Measurements from ENCODE around the gene NT5DC3.
"Not testable (repeated sequence)": the region's sequence is repeated elsewhere in the genome, so short reads cannot be mapped to it uniquely, and the experiment has no call there.

NT5DC3 gene

DNA sequence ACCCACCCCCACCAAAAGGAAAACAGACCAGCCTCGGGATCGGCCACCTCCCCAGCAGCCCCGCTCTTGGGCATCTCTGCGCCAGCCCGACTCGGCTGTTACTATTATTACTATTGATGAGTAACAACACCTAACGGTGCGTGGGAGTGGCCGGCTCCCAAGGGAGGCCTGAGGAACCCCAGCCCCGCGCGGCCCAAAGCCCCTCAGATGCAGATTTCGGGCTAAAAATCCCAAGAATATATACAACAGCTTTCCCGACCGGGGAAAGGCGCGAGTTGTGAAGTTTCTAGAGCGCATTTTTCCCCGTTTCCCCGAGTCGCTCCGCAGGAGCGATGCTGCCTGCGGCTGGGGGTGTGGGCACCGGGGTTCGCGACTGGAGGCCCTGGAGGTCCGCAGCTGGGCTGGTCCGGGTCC, 565 bp downstream of the NT5DC3 start:
- peak overlapping the region; percentile 93 for H3K4me3 ChIP-seq (ENCODE audit: low read depth, low read length)
- TF ChIP-seq CTCF (IDR thresholded peaks at IDR 0.05; ENCODE audit: low read depth, low read length): no peak
- in situ Hi-C loops (cut with HindIII; ENCODE audit: low sequenced_read_pairs): no loop called here
- peak; percentile 31 for DNase-seq (ENCODE audit: low read depth, low spot score)

DNA sequence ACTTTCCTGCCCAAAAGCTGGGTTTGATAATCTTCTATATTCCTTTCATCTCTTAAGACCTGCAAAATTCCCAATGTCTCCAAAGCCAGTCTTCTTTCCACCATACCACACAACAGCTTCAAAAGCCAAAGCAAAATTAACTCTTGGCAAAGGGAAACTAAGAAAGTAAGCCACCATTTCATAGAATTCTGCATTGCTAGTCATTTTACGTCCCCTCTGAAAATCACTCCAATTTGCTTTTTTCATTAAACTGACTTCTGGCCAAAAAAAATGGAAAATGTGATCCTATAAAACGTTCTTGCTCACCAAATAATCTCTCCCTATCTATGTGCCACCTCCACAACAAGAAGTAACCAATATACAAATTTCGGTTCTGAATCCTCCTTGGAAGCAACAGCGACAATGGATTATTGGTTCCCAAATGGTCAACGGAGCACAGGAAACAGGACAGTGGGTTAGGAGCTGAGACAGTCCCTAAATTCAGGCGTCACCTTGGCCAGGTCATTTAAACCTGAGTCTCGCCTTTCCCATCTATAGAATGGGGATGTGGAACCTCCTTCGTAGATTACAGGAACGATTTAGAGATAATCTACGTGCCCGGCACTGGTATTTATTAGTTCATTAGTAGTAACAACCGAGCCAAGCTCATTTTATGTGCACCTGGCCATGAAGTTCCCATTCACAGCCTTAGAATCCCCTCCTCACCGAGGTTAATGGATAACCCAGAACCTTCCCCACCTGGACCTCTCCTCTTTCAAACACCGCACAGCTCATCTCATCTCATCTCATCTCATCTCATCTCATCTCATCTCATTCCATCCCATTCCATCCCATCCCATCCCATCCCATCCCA, 1.2 kb downstream of the NT5DC3 start:
- no peak for TF ChIP-seq CTCF (IDR thresholded peaks at IDR 0.05; ENCODE audit: low read depth, low read length)
- in situ Hi-C loops (cut with HindIII; ENCODE audit: low sequenced_read_pairs): no loop called here
- no peak for DNase-seq (ENCODE audit: low read depth, low spot score)
- peak overlapping the region; percentile 93 for H3K4me3 ChIP-seq (ENCODE audit: low read depth, low read length)

GRCh38 chr12:103839103-103839502, 1.9 kb downstream of the NT5DC3 start:
- no peak for TF ChIP-seq CTCF (IDR thresholded peaks at IDR 0.05; ENCODE audit: low read depth, low read length)
- no peak for DNase-seq (ENCODE audit: low read depth, low spot score)
- in situ Hi-C loops (cut with HindIII; ENCODE audit: low sequenced_read_pairs): no loop called here

GRCh38 chr12:103838254-103838914, 2.6 kb downstream of the NT5DC3 start:
- no peak for TF ChIP-seq CTCF (IDR thresholded peaks at IDR 0.05; ENCODE audit: low read depth, low read length)
- in situ Hi-C loops (cut with HindIII; ENCODE audit: low sequenced_read_pairs): no loop called here
- no peak for DNase-seq (ENCODE audit: low read depth, low spot score)
- peak overlapping the region; percentile 93 for H3K4me3 ChIP-seq (ENCODE audit: low read depth, low read length)

More at GRCh38 chr12:103839103-103839502, 1.9 kb downstream of the NT5DC3 start:
- H3K4me3 ChIP-seq (ENCODE audit: low read depth, low read length): peak overlapping the region; percentile 93

DNA sequence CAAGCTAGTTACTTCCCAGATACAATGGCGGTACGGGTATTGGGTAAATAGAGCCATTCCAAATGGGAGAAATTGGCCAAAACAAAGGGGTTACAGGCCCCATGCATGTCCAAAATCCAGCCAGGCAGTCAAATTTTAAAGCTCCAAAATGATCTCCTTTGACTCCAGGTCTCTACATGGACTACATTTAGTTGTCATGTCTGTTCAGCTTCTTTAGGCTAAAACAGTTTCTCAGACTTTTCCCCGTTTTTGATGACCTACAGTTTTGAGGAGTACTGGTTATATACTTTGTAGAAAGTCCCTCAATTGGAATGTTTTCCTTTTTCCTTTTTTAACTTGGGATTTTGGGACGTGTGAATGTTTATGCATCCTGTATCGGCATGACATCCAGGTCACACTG, 4.7 kb downstream of the NT5DC3 start:
- DNase-seq (ENCODE audit: low read depth, low spot score): no peak
- TF ChIP-seq CTCF (IDR thresholded peaks at IDR 0.05; ENCODE audit: low read depth, low read length): no peak
- in situ Hi-C loops (cut with HindIII; ENCODE audit: low sequenced_read_pairs): no loop called here
- H3K4me3 ChIP-seq (ENCODE audit: low read depth, low read length): no peak overlapping the region

- H3K4me3 ChIP-seq (ENCODE audit: low read depth, low read length); in situ Hi-C loops (cut with HindIII; ENCODE audit: low sequenced_read_pairs); DNase-seq (ENCODE audit: low read depth, low spot score): not testable (repeated sequence)
These were observed 5.2 kb downstream of the NT5DC3 start for GRCh38 chr12:103835747-103836335.

- DNase-seq (ENCODE audit: low read depth, low spot score): no peak
- H3K4me3 ChIP-seq (ENCODE audit: low read depth, low read length): no peak overlapping the region
- in situ Hi-C loops (cut with HindIII; ENCODE audit: low sequenced_read_pairs): no loop called here
- TF ChIP-seq CTCF (IDR thresholded peaks at IDR 0.05; ENCODE audit: low read depth, low read length): no peak
These were observed 6.1 kb downstream of the NT5DC3 start for GRCh38 chr12:103834942-103835341.
